Hepatocyte (in vitro differentiated cells): ENCODE data around the gene KCP.

ENCODE experiments used
- CTCF ChIP-seq: fragments of 200-600 bp; sonication (generic); IDR thresholded peaks from 2 replicates; pipeline ENCODE4 v1.5.1; 2016; ENCODE audit warnings: antibody characterized with exemption, mild to moderate bottlenecking; ENCODE audit not compliant: poor library complexity
- EZH2 ChIP-seq: fragments of 200-600 bp; sonication (generic); IDR thresholded peaks from 2 replicates; pipeline ENCODE4 v1.6.1; 2016; ENCODE audit warnings: antibody characterized with exemption, mild to moderate bottlenecking, borderline replicate concordance

DNA sequence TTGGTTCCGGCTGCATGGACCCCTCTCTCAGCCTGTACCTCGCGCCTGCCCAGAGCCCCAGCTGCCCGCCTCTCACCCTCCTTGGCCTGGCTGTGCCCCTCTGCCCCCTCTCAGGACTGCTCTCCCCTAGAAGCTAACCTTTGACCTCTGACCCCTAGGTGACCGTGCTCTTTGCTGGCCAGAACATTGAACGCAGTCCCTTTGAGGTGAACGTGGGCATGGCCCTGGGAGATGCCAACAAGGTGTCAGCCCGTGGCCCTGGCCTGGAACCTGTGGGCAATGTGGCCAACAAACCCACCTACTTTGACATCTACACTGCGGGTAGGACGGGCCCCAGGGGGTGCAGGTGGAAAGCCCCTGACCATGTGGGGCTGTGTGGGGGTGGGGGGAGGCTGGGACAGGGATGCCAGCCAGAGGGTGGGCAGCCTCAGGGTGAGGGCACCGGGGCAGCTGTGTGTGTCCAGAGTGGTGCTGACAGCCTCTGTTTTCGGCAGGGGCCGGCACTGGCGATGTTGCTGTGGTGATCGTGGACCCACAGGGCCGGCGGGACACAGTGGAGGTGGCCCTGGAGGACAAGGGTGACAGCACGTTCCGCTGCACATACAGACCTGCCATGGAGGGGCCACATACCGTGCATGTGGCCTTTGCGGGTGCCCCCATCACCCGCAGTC lies 72.3 kb downstream of the KCP start:
- TF ChIP-seq CTCF, result no peak
- TF ChIP-seq EZH2, result no peak
